ENCODE data around the gene NRIP1. TPM values are rescaled to one million over a fixed set of nuclear protein-coding genes. Genes with fewer than 3 reads are reported as not detected.

The NRIP1 gene
- total RNA-seq, 1 experiment from 2014 or later, result 10.3 TPM

DNA sequence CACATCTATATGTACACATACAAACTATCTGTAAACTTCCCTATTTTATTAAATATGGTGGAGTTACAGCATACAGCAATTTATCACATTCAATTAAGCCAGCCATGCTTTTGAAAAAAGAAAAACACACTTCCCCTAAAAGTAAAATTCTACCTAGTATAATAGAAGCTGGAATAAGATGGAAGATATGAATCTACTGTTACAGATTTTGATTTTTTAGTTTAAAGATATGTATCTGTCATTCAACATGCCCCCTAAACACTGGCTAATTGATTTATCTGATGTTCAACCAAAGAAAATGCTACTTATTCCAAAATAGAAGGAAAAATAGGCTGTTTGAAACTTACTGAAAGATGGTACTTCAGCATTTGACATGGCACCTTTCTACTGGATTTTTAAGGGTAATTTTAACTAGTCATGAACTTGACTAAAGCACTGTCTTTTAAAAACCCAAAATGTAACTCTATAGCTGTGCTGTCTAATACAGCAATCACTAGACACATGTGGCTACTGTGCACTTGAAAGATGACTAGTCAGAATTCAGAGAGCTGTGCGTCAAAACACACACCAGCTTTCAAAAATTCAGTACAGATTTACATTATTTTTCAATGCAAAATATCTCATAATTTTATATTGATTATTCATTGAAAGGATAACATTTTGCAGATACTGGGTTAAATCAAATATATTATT is 25.0 kb downstream of the NRIP1 start (continued):
- TF ChIP-seq, protein P1, sequence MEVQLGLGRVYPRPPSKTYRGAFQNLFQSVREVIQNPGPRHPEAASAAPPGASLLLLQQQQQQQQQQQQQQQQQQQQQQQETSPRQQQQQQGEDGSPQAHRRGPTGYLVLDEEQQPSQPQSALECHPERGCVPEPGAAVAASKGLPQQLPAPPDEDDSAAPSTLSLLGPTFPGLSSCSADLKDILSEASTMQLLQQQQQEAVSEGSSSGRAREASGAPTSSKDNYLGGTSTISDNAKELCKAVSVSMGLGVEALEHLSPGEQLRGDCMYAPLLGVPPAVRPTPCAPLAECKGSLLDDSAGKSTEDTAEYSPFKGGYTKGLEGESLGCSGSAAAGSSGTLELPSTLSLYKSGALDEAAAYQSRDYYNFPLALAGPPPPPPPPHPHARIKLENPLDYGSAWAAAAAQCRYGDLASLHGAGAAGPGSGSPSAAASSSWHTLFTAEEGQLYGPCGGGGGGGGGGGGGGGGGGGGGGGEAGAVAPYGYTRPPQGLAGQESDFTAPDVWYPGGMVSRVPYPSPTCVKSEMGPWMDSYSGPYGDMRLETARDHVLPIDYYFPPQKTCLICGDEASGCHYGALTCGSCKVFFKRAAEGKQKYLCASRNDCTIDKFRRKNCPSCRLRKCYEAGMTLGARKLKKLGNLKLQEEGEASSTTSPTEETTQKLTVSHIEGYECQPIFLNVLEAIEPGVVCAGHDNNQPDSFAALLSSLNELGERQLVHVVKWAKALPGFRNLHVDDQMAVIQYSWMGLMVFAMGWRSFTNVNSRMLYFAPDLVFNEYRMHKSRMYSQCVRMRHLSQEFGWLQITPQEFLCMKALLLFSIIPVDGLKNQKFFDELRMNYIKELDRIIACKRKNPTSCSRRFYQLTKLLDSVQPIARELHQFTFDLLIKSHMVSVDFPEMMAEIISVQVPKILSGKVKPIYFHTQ (CRISPR knock-in tag; IDR thresholded peaks at IDR 0.05), result no peak
- TF ChIP-seq, protein P2, sequence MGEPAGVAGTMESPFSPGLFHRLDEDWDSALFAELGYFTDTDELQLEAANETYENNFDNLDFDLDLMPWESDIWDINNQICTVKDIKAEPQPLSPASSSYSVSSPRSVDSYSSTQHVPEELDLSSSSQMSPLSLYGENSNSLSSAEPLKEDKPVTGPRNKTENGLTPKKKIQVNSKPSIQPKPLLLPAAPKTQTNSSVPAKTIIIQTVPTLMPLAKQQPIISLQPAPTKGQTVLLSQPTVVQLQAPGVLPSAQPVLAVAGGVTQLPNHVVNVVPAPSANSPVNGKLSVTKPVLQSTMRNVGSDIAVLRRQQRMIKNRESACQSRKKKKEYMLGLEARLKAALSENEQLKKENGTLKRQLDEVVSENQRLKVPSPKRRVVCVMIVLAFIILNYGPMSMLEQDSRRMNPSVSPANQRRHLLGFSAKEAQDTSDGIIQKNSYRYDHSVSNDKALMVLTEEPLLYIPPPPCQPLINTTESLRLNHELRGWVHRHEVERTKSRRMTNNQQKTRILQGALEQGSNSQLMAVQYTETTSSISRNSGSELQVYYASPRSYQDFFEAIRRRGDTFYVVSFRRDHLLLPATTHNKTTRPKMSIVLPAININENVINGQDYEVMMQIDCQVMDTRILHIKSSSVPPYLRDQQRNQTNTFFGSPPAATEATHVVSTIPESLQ (CRISPR knock-in tag; IDR thresholded peaks at IDR 0.05), result no peak
- no peak for TF ChIP-seq SMAD4 (CRISPR knock-in tag; IDR thresholded peaks at IDR 0.05)
- TF ChIP-seq, protein P3, sequence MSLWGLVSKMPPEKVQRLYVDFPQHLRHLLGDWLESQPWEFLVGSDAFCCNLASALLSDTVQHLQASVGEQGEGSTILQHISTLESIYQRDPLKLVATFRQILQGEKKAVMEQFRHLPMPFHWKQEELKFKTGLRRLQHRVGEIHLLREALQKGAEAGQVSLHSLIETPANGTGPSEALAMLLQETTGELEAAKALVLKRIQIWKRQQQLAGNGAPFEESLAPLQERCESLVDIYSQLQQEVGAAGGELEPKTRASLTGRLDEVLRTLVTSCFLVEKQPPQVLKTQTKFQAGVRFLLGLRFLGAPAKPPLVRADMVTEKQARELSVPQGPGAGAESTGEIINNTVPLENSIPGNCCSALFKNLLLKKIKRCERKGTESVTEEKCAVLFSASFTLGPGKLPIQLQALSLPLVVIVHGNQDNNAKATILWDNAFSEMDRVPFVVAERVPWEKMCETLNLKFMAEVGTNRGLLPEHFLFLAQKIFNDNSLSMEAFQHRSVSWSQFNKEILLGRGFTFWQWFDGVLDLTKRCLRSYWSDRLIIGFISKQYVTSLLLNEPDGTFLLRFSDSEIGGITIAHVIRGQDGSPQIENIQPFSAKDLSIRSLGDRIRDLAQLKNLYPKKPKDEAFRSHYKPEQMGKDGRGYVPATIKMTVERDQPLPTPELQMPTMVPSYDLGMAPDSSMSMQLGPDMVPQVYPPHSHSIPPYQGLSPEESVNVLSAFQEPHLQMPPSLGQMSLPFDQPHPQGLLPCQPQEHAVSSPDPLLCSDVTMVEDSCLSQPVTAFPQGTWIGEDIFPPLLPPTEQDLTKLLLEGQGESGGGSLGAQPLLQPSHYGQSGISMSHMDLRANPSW (CRISPR knock-in tag; conservative IDR thresholded peaks at IDR 0.05; ENCODE audit: low read depth), result no peak
- TF ChIP-seq, protein P4, sequence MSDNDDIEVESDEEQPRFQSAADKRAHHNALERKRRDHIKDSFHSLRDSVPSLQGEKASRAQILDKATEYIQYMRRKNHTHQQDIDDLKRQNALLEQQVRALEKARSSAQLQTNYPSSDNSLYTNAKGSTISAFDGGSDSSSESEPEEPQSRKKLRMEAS (CRISPR knock-in tag; IDR thresholded peaks at IDR 0.05), result no peak

DNA sequence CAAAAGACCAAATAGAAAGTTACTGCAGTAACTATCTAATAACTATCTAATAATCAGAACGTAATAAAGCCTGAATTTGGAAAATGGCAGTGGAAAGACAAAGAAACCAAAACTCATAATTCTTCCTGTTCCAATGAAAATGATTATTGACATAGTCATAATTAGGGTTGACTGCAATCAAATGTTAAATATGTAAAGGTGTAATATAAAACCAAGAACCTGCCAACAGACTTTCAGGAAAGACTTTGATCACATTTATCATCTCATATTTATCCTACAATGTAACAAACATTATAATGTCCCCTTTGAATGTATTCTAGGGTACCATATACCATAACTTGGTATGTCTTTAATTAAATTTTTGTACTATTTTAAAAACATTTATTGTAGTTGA is 26.9 kb downstream of the NRIP1 start:
- peaks cover 4% of the 10 kb centered on the region for H3K9me3 Mint-ChIP-seq
- no peaks in the 10 kb centered on the region for H3K27me3 Mint-ChIP-seq (ENCODE audit: low read depth)
- no peak for DNase-seq (ENCODE audit: low spot score)
- H3K4me1 Mint-ChIP-seq, result peaks cover 9% of the 10 kb centered on the region
- CTCF ChIA-PET, result no interaction called here
- peaks cover 3% of the 10 kb centered on the region; the same call in 1 of the 2 replicates for H3K36me3 Mint-ChIP-seq
- H3K27ac Mint-ChIP-seq, result no peak overlapping the region
- H3K4me3 Mint-ChIP-seq, result no peak overlapping the region
- no peak for ATAC-seq
- POLR2A ChIA-PET, result no interaction called here
- no peak for TF ChIP-seq ZNF232 (CRISPR knock-in tag; IDR thresholded peaks at IDR 0.05)
- TF ChIP-seq, protein P5, sequence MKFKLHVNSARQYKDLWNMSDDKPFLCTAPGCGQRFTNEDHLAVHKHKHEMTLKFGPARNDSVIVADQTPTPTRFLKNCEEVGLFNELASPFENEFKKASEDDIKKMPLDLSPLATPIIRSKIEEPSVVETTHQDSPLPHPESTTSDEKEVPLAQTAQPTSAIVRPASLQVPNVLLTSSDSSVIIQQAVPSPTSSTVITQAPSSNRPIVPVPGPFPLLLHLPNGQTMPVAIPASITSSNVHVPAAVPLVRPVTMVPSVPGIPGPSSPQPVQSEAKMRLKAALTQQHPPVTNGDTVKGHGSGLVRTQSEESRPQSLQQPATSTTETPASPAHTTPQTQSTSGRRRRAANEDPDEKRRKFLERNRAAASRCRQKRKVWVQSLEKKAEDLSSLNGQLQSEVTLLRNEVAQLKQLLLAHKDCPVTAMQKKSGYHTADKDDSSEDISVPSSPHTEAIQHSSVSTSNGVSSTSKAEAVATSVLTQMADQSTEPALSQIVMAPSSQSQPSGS (CRISPR knock-in tag; IDR thresholded peaks at IDR 0.05; ENCODE audit: borderline replicate concordance, low read depth), result no peak
- TF ChIP-seq, protein P6, sequence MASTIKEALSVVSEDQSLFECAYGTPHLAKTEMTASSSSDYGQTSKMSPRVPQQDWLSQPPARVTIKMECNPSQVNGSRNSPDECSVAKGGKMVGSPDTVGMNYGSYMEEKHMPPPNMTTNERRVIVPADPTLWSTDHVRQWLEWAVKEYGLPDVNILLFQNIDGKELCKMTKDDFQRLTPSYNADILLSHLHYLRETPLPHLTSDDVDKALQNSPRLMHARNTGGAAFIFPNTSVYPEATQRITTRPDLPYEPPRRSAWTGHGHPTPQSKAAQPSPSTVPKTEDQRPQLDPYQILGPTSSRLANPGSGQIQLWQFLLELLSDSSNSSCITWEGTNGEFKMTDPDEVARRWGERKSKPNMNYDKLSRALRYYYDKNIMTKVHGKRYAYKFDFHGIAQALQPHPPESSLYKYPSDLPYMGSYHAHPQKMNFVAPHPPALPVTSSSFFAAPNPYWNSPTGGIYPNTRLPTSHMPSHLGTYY (CRISPR knock-in tag; IDR thresholded peaks at IDR 0.05), result no peak
- TF ChIP-seq, protein P7, sequence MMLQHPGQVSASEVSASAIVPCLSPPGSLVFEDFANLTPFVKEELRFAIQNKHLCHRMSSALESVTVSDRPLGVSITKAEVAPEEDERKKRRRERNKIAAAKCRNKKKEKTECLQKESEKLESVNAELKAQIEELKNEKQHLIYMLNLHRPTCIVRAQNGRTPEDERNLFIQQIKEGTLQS (CRISPR knock-in tag; conservative IDR thresholded peaks at IDR 0.05), result no peak
- TF ChIP-seq, protein P8, sequence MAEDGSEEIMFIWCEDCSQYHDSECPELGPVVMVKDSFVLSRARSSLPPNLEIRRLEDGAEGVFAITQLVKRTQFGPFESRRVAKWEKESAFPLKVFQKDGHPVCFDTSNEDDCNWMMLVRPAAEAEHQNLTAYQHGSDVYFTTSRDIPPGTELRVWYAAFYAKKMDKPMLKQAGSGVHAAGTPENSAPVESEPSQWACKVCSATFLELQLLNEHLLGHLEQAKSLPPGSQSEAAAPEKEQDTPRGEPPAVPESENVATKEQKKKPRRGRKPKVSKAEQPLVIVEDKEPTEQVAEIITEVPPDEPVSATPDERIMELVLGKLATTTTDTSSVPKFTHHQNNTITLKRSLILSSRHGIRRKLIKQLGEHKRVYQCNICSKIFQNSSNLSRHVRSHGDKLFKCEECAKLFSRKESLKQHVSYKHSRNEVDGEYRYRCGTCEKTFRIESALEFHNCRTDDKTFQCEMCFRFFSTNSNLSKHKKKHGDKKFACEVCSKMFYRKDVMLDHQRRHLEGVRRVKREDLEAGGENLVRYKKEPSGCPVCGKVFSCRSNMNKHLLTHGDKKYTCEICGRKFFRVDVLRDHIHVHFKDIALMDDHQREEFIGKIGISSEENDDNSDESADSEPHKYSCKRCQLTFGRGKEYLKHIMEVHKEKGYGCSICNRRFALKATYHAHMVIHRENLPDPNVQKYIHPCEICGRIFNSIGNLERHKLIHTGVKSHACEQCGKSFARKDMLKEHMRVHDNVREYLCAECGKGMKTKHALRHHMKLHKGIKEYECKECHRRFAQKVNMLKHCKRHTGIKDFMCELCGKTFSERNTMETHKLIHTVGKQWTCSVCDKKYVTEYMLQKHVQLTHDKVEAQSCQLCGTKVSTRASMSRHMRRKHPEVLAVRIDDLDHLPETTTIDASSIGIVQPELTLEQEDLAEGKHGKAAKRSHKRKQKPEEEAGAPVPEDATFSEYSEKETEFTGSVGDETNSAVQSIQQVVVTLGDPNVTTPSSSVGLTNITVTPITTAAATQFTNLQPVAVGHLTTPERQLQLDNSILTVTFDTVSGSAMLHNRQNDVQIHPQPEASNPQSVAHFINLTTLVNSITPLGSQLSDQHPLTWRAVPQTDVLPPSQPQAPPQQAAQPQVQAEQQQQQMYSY (CRISPR knock-in tag; IDR thresholded peaks at IDR 0.05), result no peak
- no peak for TF ChIP-seq TEAD1 (CRISPR knock-in tag; IDR thresholded peaks at IDR 0.05)
- no peak for TF ChIP-seq SP1 (CRISPR knock-in tag; conservative IDR thresholded peaks at IDR 0.05)
- no peak for TF ChIP-seq CBFB (CRISPR knock-in tag; IDR thresholded peaks at IDR 0.05; ENCODE audit: low read depth)
- TF ChIP-seq, protein P9, sequence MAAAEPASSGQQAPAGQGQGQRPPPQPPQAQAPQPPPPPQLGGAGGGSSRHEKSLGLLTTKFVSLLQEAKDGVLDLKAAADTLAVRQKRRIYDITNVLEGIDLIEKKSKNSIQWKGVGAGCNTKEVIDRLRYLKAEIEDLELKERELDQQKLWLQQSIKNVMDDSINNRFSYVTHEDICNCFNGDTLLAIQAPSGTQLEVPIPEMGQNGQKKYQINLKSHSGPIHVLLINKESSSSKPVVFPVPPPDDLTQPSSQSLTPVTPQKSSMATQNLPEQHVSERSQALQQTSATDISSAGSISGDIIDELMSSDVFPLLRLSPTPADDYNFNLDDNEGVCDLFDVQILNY (CRISPR knock-in tag; IDR thresholded peaks at IDR 0.05), result no peak
- no peak for TF ChIP-seq SMAD3 (CRISPR knock-in tag; IDR thresholded peaks at IDR 0.05; ENCODE audit: borderline replicate concordance)
- TF ChIP-seq, protein P10, sequence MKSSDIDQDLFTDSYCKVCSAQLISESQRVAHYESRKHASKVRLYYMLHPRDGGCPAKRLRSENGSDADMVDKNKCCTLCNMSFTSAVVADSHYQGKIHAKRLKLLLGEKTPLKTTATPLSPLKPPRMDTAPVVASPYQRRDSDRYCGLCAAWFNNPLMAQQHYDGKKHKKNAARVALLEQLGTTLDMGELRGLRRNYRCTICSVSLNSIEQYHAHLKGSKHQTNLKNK (CRISPR knock-in tag; IDR thresholded peaks at IDR 0.05), result no peak
